Effector CD4-positive, alpha-beta T cell (primary cell): Measurements from ENCODE around the gene MAPT.
"Not testable (repeated sequence)": the region's sequence is repeated elsewhere in the genome, so short reads cannot be mapped to it uniquely, and the experiment has no call there.

Experiments
- DNase-seq: peaks from one replicate; pipeline ENCODE4 v3.0.0-alpha.2; 2020
- total RNA-seq: gene quantifications from one replicate; lab custom pipeline; 2026; lab: John Stamatoyannopoulos, UW

The MAPT gene
- total RNA-seq, result 0.75 reads per million

GRCh38 chr17:45894022-45894784 is at the start of gene MAPT:
TSS of gene MAPT (plus strand) at chr17:45894554. CDS start at chr17:45962338, 67,784 bp downstream.
- peak; percentile 58 for DNase-seq

- no peak for DNase-seq
Measured at GRCh38 chr17:45844695-45845375, 49.5 kb upstream of the MAPT start, which contains the start of gene SPPL2C. TSS of gene SPPL2C (plus strand) at chr17:45844881. CDS start at chr17:45844907, 26 bp downstream.

GRCh38 chr17:45845376-45846185 is 48.8 kb upstream of the MAPT start:
- DNase-seq, result no peak

GRCh38 chr17:45846223-45846622 is 48.1 kb upstream of the MAPT start:
- no peak for DNase-seq

GRCh38 chr17:45846646-45847045 is 47.7 kb upstream of the MAPT start:
- no peak for DNase-seq

- DNase-seq, result no peak
Measured at GRCh38 chr17:45847101-45847500, 47.3 kb upstream of the MAPT start.

- no peak for DNase-seq
Measured at GRCh38 chr17:45847747-45848146, 46.6 kb upstream of the MAPT start.

GRCh38 chr17:45848405-45848804 is 45.9 kb upstream of the MAPT start:
- no peak for DNase-seq

- no peak for DNase-seq
Measured at GRCh38 chr17:45848868-45849535, 45.4 kb upstream of the MAPT start.

- DNase-seq, result no peak
Measured at GRCh38 chr17:45849536-45849990, 44.8 kb upstream of the MAPT start.

- no peak for DNase-seq
Measured at GRCh38 chr17:45850011-45850410, 44.3 kb upstream of the MAPT start.

- DNase-seq, result no peak
Measured at GRCh38 chr17:45850468-45850867, 43.9 kb upstream of the MAPT start.

GRCh38 chr17:45851022-45851421 is 43.3 kb upstream of the MAPT start:
- no peak for DNase-seq

- DNase-seq, result no peak
Measured at GRCh38 chr17:45851464-45851863, 42.9 kb upstream of the MAPT start.

- no peak for DNase-seq
Measured at GRCh38 chr17:45851873-45852272, 42.5 kb upstream of the MAPT start.

- DNase-seq, result peak; percentile 54
Measured at GRCh38 chr17:45852535-45853297, 41.6 kb upstream of the MAPT start.

GRCh38 chr17:45854209-45854608 is 40.1 kb upstream of the MAPT start:
- no peak for DNase-seq

- no peak for DNase-seq
Measured at GRCh38 chr17:45855691-45856336, 38.5 kb upstream of the MAPT start.

GRCh38 chr17:45857977-45858708 is 36.2 kb upstream of the MAPT start:
- no peak for DNase-seq

- DNase-seq, result no peak
Measured at GRCh38 chr17:45861165-45861564, 33.2 kb upstream of the MAPT start.

- not testable (repeated sequence) for DNase-seq
Measured at GRCh38 chr17:45862127-45862526, 32.2 kb upstream of the MAPT start.
